Activated naive CD8-positive, alpha-beta T cell treated with anti-CD3 and anti-CD28 coated beads for 36 hours (primary cell): ENCODE data around the gene OSGIN1. TPM values are rescaled to one million over a fixed set of nuclear protein-coding genes. Genes with fewer than 3 reads are reported as not detected.
"Not testable (repeated sequence)": the region's sequence is repeated elsewhere in the genome, so short reads cannot be mapped to it uniquely, and the experiment has no call there.

Experiments
- DNase-seq: peaks from one replicate; pipeline ENCODE4 v3.0.0; 2021
- H3K27ac Mint-ChIP-seq: one replicate; pipeline ENCODE4 v1.8.0; 2022; ENCODE audit warnings: mild to moderate bottlenecking, moderate library complexity, mixed read lengths
- H3K27me3 Mint-ChIP-seq: one replicate; pipeline ENCODE4 v1.8.0; 2022; ENCODE audit warnings: mild to moderate bottlenecking, mixed read lengths
- H3K36me3 Mint-ChIP-seq: one replicate; pipeline ENCODE4 v1.8.0; 2021; ENCODE audit warnings: mild to moderate bottlenecking, mixed read lengths
- H3K4me1 Mint-ChIP-seq: one replicate; pipeline ENCODE4 v1.8.0; 2021; ENCODE audit warnings: mixed read lengths
- H3K4me3 Mint-ChIP-seq: one replicate; pipeline ENCODE4 v1.8.0; 2022; ENCODE audit warnings: mild to moderate bottlenecking, moderate library complexity, mixed read lengths
- H3K9me3 Mint-ChIP-seq: one replicate; pipeline ENCODE4 v1.8.0; 2022; ENCODE audit warnings: mixed read lengths
- total RNA-seq, 2 experiments: library from RNA; stranded (reverse); gene quantifications; one replicate each; pipeline ENCODE4 v1.2.3, GENCODE V29; 2021

The OSGIN1 gene
- total RNA-seq, 2 experiments from 2014 or later, result 0.92 to 1.8 TPM

GRCh38 chr16:83946154-83946780 is 6.8 kb upstream of the OSGIN1 start:
- H3K27ac Mint-ChIP-seq, result no peak overlapping the region
- H3K4me3 Mint-ChIP-seq, result no peak overlapping the region
- DNase-seq, result no peak
- no peaks in the 10 kb centered on the region for H3K9me3 Mint-ChIP-seq
- no peaks in the 10 kb centered on the region for H3K4me1 Mint-ChIP-seq
- no peaks in the 10 kb centered on the region for H3K27me3 Mint-ChIP-seq
- no peaks in the 10 kb centered on the region for H3K36me3 Mint-ChIP-seq

DNA sequence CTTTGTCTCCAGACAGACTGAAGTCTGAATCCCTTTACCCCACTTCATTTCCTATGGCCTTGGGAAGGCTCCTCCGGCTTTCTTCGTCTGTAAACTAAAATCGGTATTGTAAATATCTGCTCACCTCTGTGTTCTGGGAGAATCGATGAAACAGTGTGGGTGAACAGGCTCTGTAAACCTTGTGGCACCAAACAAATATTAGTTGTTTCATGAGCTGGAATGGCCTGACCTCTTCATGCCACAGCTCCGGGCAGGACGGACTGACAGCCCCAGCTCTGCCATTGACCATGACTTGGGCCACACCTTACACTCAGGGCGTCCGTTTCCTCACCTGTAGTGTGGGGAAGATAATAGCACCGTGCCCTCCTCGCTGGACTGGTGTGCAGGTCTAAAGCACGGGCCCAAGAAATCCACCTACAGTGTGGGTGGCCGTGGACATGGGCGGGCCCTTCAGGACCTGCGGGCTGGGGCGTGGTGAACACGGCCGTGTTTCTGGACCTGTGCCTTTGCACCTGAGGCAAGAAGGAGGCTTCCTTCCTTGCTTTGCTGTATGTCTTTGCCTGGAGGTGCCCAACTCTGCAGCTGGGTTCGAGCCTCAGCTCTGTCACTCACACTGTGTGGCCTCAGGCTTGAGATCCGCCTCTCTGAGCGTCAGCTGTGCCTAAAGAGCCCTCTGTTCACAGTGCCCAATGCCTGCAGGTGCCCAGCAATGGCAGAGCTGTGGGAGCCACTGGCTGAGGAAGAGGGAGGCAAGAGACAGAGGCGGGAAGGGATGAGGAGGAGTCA is 6.1 kb upstream of the OSGIN1 start:
- no peak overlapping the region for H3K27ac Mint-ChIP-seq
- H3K9me3 Mint-ChIP-seq, result no peaks in the 10 kb centered on the region
- no peaks in the 10 kb centered on the region for H3K4me1 Mint-ChIP-seq
- H3K27me3 Mint-ChIP-seq, result no peaks in the 10 kb centered on the region
- no peak for DNase-seq
- H3K4me3 Mint-ChIP-seq, result no peak overlapping the region
- no peaks in the 10 kb centered on the region for H3K36me3 Mint-ChIP-seq

DNA sequence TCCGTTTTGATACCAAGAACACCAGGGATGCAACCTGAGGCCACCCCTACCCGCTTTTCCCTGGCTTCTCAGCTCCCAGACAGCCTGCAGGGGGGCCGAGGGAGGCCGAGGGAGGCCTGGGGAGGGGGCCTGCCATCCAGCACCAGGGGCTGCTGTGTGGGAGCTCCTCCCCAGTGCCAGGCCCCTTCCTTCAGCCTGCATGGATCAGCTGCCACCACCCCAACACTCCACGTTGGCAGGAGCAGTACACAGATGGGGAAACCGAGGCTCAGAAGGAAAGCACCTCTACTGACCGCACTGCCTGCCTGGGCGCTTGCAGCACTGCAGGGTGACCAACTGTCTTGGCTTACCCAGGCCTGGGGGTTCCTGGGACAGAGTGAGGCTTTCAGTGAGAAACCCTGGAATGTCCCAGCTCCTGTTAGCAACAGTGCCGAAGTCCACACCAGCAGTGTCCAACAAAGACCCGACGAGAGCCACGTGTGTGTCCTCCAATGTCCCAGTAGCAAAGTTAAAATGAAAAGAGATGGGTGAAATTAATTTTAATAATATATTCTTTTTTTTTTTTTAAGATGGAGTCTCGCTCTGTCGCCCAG is 5.3 kb upstream of the OSGIN1 start:
- no peak overlapping the region for H3K27ac Mint-ChIP-seq
- H3K27me3 Mint-ChIP-seq, result no peaks in the 10 kb centered on the region
- H3K9me3 Mint-ChIP-seq, result no peaks in the 10 kb centered on the region
- H3K4me3 Mint-ChIP-seq, result no peak overlapping the region
- DNase-seq, result no peak
- no peaks in the 10 kb centered on the region for H3K36me3 Mint-ChIP-seq
- H3K4me1 Mint-ChIP-seq, result peaks cover 5% of the 10 kb centered on the region

- DNase-seq, result no peak
- peaks cover 7% of the 10 kb centered on the region for H3K27me3 Mint-ChIP-seq
- H3K4me1 Mint-ChIP-seq, result peaks cover 9% of the 10 kb centered on the region
- H3K36me3 Mint-ChIP-seq, result no peaks in the 10 kb centered on the region
- no peaks in the 10 kb centered on the region for H3K9me3 Mint-ChIP-seq
- H3K4me3 Mint-ChIP-seq, result no peak overlapping the region
- H3K27ac Mint-ChIP-seq, result no peak overlapping the region
Measured at GRCh38 chr16:83948914-83949723, 3.9 kb upstream of the OSGIN1 start.

GRCh38 chr16:83949724-83950001 is 3.4 kb upstream of the OSGIN1 start:
- Mint-ChIP-seq H3K27me3 (peaks cover 13% of the 10 kb centered on the region), H3K36me3 (no peaks in the 10 kb centered on the region), H3K4me3 (no peak overlapping the region), H3K27ac (no peak overlapping the region), H3K9me3 (no peaks in the 10 kb centered on the region), H3K4me1 (peaks cover 9% of the 10 kb centered on the region)
- no peak for DNase-seq

DNA sequence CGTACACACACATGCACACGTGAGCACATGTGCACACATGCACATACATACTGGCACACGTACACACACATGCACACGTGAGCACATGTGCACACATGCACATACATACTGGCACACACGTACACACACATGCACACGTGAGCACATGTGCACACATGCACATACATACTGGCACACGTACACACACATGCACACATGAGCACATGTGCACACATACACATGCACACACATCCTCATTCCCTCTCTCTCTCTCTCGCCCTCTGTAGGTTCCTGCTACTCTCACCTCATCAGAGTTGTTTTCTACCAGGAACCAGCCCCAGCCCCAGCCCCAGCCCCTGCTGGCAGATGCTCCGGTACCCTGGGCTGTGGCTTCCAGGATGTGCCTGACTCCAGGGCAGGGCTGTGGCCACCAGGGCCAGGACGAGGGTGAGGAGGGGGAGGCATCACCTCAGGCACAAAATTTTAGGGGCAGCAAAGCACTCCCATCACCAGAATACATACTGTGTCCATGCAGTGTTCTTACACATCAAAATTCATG is 2.1 kb upstream of the OSGIN1 start:
- H3K27me3 Mint-ChIP-seq, result peaks cover 25% of the 10 kb centered on the region
- H3K27ac Mint-ChIP-seq, DNase-seq, H3K4me1 Mint-ChIP-seq, H3K9me3 Mint-ChIP-seq, H3K36me3 Mint-ChIP-seq, H3K4me3 Mint-ChIP-seq: not testable (repeated sequence)

GRCh38 chr16:83951544-83951943 is 1.5 kb upstream of the OSGIN1 start:
- Mint-ChIP-seq H3K9me3 (no peaks in the 10 kb centered on the region), H3K27ac (no peak overlapping the region), H3K4me3 (no peak overlapping the region), H3K36me3 (no peaks in the 10 kb centered on the region), H3K27me3 (peaks cover 28% of the 10 kb centered on the region), H3K4me1 (peaks cover 9% of the 10 kb centered on the region)
- no peak for DNase-seq

GRCh38 chr16:83952587-83952939 is 477 bp upstream of the OSGIN1 start:
- no peak overlapping the region for H3K4me3 Mint-ChIP-seq
- no peaks in the 10 kb centered on the region for H3K9me3 Mint-ChIP-seq
- DNase-seq, result no peak
- peaks cover 28% of the 10 kb centered on the region for H3K27me3 Mint-ChIP-seq
- peaks cover 9% of the 10 kb centered on the region for H3K4me1 Mint-ChIP-seq
- H3K27ac Mint-ChIP-seq, result peak overlapping the region; percentile 38
- no peaks in the 10 kb centered on the region for H3K36me3 Mint-ChIP-seq

DNA sequence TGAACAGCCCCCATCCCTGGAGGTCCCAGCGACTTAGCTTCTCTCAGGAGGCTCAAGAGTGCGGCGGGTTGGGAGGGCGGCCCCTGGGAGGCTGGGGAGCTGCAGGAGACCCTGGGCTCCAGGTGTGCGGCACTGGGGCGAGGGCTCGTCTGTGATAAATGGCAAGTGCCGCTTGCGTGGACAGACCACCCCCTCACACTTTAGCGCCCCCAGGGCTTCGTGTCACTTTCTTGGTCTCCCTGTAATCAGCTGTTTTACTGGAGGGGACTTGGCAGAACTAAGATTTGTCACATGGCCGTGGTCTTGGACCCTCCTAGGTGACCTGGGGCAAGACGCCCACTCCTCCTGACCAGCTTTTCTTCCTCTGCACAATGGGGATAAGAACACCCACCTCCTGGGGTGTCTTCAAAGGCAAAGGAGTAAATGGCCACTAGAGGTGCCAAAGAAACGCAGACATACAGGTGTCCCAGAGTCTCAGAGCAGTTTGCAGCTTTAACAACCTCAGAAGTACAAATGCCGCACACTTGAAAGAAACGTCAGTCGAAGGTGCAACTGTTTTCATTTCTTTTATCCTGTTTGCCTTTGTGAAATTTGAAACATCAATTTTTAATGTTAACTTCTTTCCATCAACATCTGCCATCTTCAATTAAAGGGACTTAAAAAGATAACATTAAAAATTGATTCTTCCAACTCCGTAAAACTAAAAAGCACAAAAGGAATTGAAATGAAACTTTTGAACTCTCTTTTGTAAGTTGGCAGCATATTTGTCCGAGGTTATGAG is 946 bp downstream of the OSGIN1 start:
- H3K9me3 Mint-ChIP-seq, result no peaks in the 10 kb centered on the region
- no peak overlapping the region for H3K27ac Mint-ChIP-seq

GRCh38 chr16:83954577-83955016 is 1.6 kb downstream of the OSGIN1 start:
- H3K9me3 Mint-ChIP-seq, result no peaks in the 10 kb centered on the region
- H3K4me3 Mint-ChIP-seq, result no peak overlapping the region
- no peak overlapping the region for H3K27ac Mint-ChIP-seq
- peaks cover 9% of the 10 kb centered on the region for H3K4me1 Mint-ChIP-seq
- no peaks in the 10 kb centered on the region for H3K36me3 Mint-ChIP-seq
- DNase-seq, result no peak
- peaks cover 28% of the 10 kb centered on the region for H3K27me3 Mint-ChIP-seq

More for the DNA sequence above, 946 bp downstream of the OSGIN1 start:
- H3K27me3 Mint-ChIP-seq, result peaks cover 28% of the 10 kb centered on the region
- H3K4me1 Mint-ChIP-seq, result peaks cover 9% of the 10 kb centered on the region
- H3K4me3 Mint-ChIP-seq, result peak overlapping the region; percentile 65
- DNase-seq, result peak; percentile 16
- H3K36me3 Mint-ChIP-seq, result no peaks in the 10 kb centered on the region

DNA sequence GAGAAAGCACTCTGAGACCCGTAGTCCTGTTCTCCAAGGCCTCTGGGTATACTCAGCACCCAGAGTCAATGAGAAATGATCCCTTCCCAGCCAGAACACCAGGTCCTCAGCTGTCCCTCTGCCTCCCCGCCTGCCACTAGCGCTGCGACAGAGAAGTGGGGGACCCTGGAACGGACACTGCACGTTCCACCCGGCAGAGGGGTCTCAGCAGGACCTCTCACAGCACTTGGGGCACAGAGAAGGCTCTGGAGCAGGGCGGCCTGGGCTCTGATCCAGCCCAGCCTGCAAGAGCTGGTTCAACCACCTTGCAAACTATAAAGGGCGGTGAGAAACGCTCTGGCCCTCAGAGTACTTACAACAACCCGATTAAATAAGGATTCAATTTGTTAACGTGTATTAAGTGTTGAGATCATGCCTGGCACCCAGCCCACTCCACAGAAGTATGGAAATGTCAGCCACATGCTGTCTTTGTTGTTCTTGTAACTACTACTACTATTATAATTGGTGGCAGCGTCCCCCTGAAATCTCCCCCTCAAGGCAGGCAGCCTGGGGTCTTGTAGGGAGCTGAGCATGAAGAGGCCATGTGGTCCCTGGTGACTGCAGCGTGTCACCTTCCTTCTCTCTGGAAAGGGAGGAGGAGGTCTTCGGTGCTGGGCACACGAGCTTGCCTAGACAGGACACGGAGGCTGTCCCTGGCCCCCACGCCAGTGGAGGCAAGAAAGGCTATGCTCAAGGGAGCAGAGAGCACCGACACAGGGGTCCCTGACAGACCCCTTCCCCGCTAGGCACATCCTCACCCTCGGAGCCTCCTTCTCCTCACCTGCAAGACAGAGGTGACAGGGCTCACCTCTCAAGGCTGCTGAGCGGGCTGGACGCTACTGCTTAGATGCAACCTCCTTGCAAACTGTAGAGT is 2.4 kb downstream of the OSGIN1 start:
- Mint-ChIP-seq H3K27ac (no peak overlapping the region), H3K27me3 (peaks cover 28% of the 10 kb centered on the region), H3K9me3 (no peaks in the 10 kb centered on the region), H3K4me3 (no peak overlapping the region), H3K4me1 (peaks cover 9% of the 10 kb centered on the region), H3K36me3 (no peaks in the 10 kb centered on the region)
- no peak for DNase-seq

GRCh38 chr16:83956336-83957289 is 3.6 kb downstream of the OSGIN1 start:
- no peak overlapping the region for H3K4me3 Mint-ChIP-seq
- H3K27ac Mint-ChIP-seq, result no peak overlapping the region
- peaks cover 9% of the 10 kb centered on the region for H3K4me1 Mint-ChIP-seq
- peak; percentile 76 for DNase-seq
- H3K9me3 Mint-ChIP-seq, result no peaks in the 10 kb centered on the region
- peaks cover 28% of the 10 kb centered on the region for H3K27me3 Mint-ChIP-seq
- no peaks in the 10 kb centered on the region for H3K36me3 Mint-ChIP-seq
